WTC11 (cell line): Measurements from ENCODE around the gene CCDC201. TPM values are rescaled to one million over a fixed set of nuclear protein-coding genes. Genes with fewer than 3 reads are reported as not detected.

Experiments used
- ATAC-seq: fragments of 200-7000 bp; cut with Tn5 transposase; 2 replicates; pipeline ENCODE4 v1.10.0; 2021; ENCODE audit warnings: mild to moderate bottlenecking, moderate library complexity
- CTCF ChIA-PET: fragments of 300-600 bp; sonication (Branson Sonifier 250); formaldehyde crosslinking; loops from one replicate; lab custom pipeline; 2021; ENCODE audit warnings: antibody characterized with exemption; lab: Charles Lee
- POLR2A ChIA-PET: fragments of 350-600 bp; sonication (Branson Sonifier 250); formaldehyde crosslinking; loops from one replicate; lab custom pipeline; 2021; ENCODE audit warnings: antibody characterized with exemption; lab: Charles Lee
- DNase-seq: peaks from one replicate; pipeline ENCODE4 v3.0.0; 2021; ENCODE audit warnings: low spot score
- H3K27ac Mint-ChIP-seq: 2 replicates; pipeline ENCODE4 v1.8.0; 2021; ENCODE audit warnings: mixed read lengths
- H3K27me3 Mint-ChIP-seq: 2 replicates; pipeline ENCODE4 v1.8.0; 2021; ENCODE audit warnings: low read depth, mild to moderate bottlenecking, moderate library complexity, mixed read lengths
- H3K36me3 Mint-ChIP-seq: 2 replicates; pipeline ENCODE4 v1.8.0; 2021; ENCODE audit warnings: mixed read lengths
- H3K4me1 Mint-ChIP-seq: 2 replicates; pipeline ENCODE4 v1.8.0; 2022; ENCODE audit warnings: mixed read lengths
- H3K4me3 Mint-ChIP-seq: 2 replicates; pipeline ENCODE4 v1.8.0; 2021; ENCODE audit warnings: mild to moderate bottlenecking, moderate library complexity, mixed read lengths
- H3K9me3 Mint-ChIP-seq: 2 replicates; pipeline ENCODE4 v1.8.0; 2021; ENCODE audit warnings: mixed read lengths
- CREM ChIP-seq: sonication (generic); formaldehyde crosslinking; IDR thresholded peaks from 2 replicates; pipeline ENCODE4 v1.8.1; 2022; ENCODE audit warnings: mild to moderate bottlenecking, missing genetic modification reagents, moderate library complexity
- ETV6 ChIP-seq: sonication (generic); formaldehyde crosslinking; IDR thresholded peaks from 2 replicates; pipeline ENCODE4 v1.8.1; 2022; ENCODE audit warnings: mild to moderate bottlenecking, missing genetic modification reagents
- FOXJ3 ChIP-seq: sonication (generic); formaldehyde crosslinking; IDR thresholded peaks from 2 replicates; pipeline ENCODE4 v1.9.0; 2021; ENCODE audit warnings: missing genetic modification reagents, mild to moderate bottlenecking, borderline replicate concordance
- FOXK1 ChIP-seq: sonication (generic); formaldehyde crosslinking; IDR thresholded peaks from 2 replicates; pipeline ENCODE4 v1.8.0; 2022; ENCODE audit warnings: mild to moderate bottlenecking, moderate library complexity, missing genetic modification reagents
- JUN ChIP-seq: sonication (generic); formaldehyde crosslinking; IDR thresholded peaks from 2 replicates; pipeline ENCODE4 v1.8.0; 2023; ENCODE audit warnings: mild to moderate bottlenecking, missing genetic modification reagents
- NR2C2 ChIP-seq: sonication (generic); formaldehyde crosslinking; IDR thresholded peaks from 2 replicates; pipeline ENCODE4 v1.8.0; 2022; ENCODE audit warnings: mild to moderate bottlenecking, missing genetic modification reagents
- SMAD3 ChIP-seq: sonication (generic); formaldehyde crosslinking; IDR thresholded peaks from 2 replicates; pipeline ENCODE4 v1.8.0; 2022; ENCODE audit warnings: missing genetic modification reagents, mild to moderate bottlenecking, borderline replicate concordance
- ZNF232 ChIP-seq: sonication (generic); formaldehyde crosslinking; IDR thresholded peaks from 2 replicates; pipeline ENCODE4 v1.8.0; 2022; ENCODE audit warnings: mild to moderate bottlenecking, missing genetic modification reagents
- ZNF317 ChIP-seq: sonication (generic); formaldehyde crosslinking; IDR thresholded peaks from 2 replicates; pipeline ENCODE4 v1.8.1; 2023; ENCODE audit warnings: low read depth, mild to moderate bottlenecking, moderate library complexity, missing genetic modification reagents, borderline replicate concordance
- ZNF396 ChIP-seq: fragments of 250-450 bp; sonication (Bioruptor Pico); IDR thresholded peaks from 2 replicates; pipeline ENCODE4 v1.8.0; 2021; ENCODE audit warnings: mild to moderate bottlenecking, moderate library complexity, borderline replicate concordance
- total RNA-seq: library from RNA; stranded (reverse); gene quantifications from 3 replicates; pipeline ENCODE4 v1.2.3, GENCODE V29; 2021
- TF ChIP-seq, protein P1 (sequence below): sonication (generic); formaldehyde crosslinking; IDR thresholded peaks from 2 replicates; pipeline ENCODE4 v1.8.1; 2023; ENCODE audit warnings: mild to moderate bottlenecking, moderate library complexity, missing genetic modification reagents
- TF ChIP-seq, protein P2 (sequence below): sonication (generic); formaldehyde crosslinking; IDR thresholded peaks from 2 replicates; pipeline ENCODE4 v1.8.0; 2023; ENCODE audit warnings: missing genetic modification reagents, mild to moderate bottlenecking, borderline replicate concordance
- TF ChIP-seq, protein P3 (sequence below): sonication (generic); formaldehyde crosslinking; IDR thresholded peaks from 2 replicates; pipeline ENCODE4 v1.8.1; 2023; ENCODE audit warnings: mild to moderate bottlenecking, missing genetic modification reagents, borderline replicate concordance
- TF ChIP-seq, protein P4 (sequence below): fragments of 200-600 bp; IDR thresholded peaks from 2 replicates; pipeline ENCODE4 v1.8.0; 2022; ENCODE audit warnings: antibody characterized with exemption
- TF ChIP-seq, protein P5 (sequence below): sonication (generic); formaldehyde crosslinking; IDR thresholded peaks from 2 replicates; pipeline ENCODE4 v1.8.1; 2022; ENCODE audit warnings: low read depth, missing genetic modification reagents, borderline replicate concordance

CCDC201 gene
- total RNA-seq, 1 experiment from 2014 or later, result not detected

DNA sequence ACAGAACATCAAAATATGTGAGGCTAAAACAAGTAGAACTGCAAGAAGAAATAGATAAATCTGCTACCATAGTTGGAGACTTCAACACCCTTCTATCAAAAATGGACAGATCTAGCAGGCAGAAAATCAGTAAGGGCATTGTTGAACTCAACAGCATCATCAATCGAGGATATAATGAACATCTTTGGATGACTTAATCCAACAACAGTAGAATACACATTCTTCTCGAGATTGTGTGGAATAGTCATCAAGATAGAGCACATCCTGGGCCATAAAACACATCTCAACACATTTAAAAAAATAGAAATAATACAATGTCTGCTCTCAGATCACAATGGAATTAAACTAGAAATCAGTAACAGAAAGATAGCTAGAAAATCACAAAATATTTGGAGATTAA is 25.3 kb upstream of the CCDC201 start:
- Mint-ChIP-seq H3K4me1 (no peaks in the 10 kb centered on the region), H3K9me3 (no peaks in the 10 kb centered on the region), H3K27ac (no peak overlapping the region), H3K36me3 (no peaks in the 10 kb centered on the region), H3K27me3 (peaks cover 3% of the 10 kb centered on the region)
- CTCF ChIA-PET, result no interaction called here
- no peak for DNase-seq
- TF ChIP-seq, protein P1, sequence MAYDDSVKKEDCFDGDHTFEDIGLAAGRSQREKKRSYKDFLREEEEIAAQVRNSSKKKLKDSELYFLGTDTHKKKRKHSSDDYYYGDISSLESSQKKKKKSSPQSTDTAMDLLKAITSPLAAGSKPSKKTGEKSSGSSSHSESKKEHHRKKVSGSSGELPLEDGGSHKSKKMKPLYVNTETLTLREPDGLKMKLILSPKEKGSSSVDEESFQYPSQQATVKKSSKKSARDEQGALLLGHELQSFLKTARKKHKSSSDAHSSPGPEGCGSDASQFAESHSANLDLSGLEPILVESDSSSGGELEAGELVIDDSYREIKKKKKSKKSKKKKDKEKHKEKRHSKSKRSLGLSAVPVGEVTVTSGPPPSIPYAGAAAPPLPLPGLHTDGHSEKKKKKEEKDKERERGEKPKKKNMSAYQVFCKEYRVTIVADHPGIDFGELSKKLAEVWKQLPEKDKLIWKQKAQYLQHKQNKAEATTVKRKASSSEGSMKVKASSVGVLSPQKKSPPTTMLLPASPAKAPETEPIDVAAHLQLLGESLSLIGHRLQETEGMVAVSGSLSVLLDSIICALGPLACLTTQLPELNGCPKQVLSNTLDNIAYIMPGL (CRISPR knock-in tag), result no peak
- TF ChIP-seq, protein P2, sequence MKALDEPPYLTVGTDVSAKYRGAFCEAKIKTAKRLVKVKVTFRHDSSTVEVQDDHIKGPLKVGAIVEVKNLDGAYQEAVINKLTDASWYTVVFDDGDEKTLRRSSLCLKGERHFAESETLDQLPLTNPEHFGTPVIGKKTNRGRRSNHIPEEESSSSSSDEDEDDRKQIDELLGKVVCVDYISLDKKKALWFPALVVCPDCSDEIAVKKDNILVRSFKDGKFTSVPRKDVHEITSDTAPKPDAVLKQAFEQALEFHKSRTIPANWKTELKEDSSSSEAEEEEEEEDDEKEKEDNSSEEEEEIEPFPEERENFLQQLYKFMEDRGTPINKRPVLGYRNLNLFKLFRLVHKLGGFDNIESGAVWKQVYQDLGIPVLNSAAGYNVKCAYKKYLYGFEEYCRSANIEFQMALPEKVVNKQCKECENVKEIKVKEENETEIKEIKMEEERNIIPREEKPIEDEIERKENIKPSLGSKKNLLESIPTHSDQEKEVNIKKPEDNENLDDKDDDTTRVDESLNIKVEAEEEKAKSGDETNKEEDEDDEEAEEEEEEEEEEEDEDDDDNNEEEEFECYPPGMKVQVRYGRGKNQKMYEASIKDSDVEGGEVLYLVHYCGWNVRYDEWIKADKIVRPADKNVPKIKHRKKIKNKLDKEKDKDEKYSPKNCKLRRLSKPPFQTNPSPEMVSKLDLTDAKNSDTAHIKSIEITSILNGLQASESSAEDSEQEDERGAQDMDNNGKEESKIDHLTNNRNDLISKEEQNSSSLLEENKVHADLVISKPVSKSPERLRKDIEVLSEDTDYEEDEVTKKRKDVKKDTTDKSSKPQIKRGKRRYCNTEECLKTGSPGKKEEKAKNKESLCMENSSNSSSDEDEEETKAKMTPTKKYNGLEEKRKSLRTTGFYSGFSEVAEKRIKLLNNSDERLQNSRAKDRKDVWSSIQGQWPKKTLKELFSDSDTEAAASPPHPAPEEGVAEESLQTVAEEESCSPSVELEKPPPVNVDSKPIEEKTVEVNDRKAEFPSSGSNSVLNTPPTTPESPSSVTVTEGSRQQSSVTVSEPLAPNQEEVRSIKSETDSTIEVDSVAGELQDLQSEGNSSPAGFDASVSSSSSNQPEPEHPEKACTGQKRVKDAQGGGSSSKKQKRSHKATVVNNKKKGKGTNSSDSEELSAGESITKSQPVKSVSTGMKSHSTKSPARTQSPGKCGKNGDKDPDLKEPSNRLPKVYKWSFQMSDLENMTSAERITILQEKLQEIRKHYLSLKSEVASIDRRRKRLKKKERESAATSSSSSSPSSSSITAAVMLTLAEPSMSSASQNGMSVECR (CRISPR knock-in tag), result no peak
- TF ChIP-seq CREM (CRISPR knock-in tag), result no peak
- TF ChIP-seq FOXJ3, result no peak
- TF ChIP-seq ETV6, result no peak
- TF ChIP-seq NR2C2 (CRISPR knock-in tag), result no peak
- no peak for TF ChIP-seq ZNF232 (CRISPR knock-in tag)
- TF ChIP-seq SMAD3 (CRISPR knock-in tag), result no peak
- TF ChIP-seq FOXK1 (CRISPR knock-in tag), result no peak
- no peak for TF ChIP-seq JUN (CRISPR knock-in tag)
- TF ChIP-seq ZNF396 (CRISPR knock-in tag), result no peak
- no peak for TF ChIP-seq ZNF317 (CRISPR knock-in tag)
- TF ChIP-seq, protein P3, sequence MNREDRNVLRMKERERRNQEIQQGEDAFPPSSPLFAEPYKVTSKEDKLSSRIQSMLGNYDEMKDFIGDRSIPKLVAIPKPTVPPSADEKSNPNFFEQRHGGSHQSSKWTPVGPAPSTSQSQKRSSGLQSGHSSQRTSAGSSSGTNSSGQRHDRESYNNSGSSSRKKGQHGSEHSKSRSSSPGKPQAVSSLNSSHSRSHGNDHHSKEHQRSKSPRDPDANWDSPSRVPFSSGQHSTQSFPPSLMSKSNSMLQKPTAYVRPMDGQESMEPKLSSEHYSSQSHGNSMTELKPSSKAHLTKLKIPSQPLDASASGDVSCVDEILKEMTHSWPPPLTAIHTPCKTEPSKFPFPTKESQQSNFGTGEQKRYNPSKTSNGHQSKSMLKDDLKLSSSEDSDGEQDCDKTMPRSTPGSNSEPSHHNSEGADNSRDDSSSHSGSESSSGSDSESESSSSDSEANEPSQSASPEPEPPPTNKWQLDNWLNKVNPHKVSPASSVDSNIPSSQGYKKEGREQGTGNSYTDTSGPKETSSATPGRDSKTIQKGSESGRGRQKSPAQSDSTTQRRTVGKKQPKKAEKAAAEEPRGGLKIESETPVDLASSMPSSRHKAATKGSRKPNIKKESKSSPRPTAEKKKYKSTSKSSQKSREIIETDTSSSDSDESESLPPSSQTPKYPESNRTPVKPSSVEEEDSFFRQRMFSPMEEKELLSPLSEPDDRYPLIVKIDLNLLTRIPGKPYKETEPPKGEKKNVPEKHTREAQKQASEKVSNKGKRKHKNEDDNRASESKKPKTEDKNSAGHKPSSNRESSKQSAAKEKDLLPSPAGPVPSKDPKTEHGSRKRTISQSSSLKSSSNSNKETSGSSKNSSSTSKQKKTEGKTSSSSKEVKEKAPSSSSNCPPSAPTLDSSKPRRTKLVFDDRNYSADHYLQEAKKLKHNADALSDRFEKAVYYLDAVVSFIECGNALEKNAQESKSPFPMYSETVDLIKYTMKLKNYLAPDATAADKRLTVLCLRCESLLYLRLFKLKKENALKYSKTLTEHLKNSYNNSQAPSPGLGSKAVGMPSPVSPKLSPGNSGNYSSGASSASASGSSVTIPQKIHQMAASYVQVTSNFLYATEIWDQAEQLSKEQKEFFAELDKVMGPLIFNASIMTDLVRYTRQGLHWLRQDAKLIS, result no peak
- TF ChIP-seq, protein P4, sequence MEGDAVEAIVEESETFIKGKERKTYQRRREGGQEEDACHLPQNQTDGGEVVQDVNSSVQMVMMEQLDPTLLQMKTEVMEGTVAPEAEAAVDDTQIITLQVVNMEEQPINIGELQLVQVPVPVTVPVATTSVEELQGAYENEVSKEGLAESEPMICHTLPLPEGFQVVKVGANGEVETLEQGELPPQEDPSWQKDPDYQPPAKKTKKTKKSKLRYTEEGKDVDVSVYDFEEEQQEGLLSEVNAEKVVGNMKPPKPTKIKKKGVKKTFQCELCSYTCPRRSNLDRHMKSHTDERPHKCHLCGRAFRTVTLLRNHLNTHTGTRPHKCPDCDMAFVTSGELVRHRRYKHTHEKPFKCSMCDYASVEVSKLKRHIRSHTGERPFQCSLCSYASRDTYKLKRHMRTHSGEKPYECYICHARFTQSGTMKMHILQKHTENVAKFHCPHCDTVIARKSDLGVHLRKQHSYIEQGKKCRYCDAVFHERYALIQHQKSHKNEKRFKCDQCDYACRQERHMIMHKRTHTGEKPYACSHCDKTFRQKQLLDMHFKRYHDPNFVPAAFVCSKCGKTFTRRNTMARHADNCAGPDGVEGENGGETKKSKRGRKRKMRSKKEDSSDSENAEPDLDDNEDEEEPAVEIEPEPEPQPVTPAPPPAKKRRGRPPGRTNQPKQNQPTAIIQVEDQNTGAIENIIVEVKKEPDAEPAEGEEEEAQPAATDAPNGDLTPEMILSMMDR, result no peak
- TF ChIP-seq, protein P5, sequence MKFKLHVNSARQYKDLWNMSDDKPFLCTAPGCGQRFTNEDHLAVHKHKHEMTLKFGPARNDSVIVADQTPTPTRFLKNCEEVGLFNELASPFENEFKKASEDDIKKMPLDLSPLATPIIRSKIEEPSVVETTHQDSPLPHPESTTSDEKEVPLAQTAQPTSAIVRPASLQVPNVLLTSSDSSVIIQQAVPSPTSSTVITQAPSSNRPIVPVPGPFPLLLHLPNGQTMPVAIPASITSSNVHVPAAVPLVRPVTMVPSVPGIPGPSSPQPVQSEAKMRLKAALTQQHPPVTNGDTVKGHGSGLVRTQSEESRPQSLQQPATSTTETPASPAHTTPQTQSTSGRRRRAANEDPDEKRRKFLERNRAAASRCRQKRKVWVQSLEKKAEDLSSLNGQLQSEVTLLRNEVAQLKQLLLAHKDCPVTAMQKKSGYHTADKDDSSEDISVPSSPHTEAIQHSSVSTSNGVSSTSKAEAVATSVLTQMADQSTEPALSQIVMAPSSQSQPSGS (CRISPR knock-in tag), result no peak
- TF ChIP-seq, all 79 proteins: peak for 0
- POLR2A ChIA-PET, result no interaction called here
- no peak overlapping the region for H3K4me3 Mint-ChIP-seq
- ATAC-seq, result no peak
